Activated CD8-positive, alpha-beta T cell treated with anti-CD3 and anti-CD28 coated beads for 36 hours (primary cell): ENCODE results near the gene TCF7L2. TPM values are rescaled to one million over a fixed set of nuclear protein-coding genes. Genes with fewer than 3 reads are reported as not detected.

Experiments
- ATAC-seq: fragments of 200-7000 bp; cut with Tn5 transposase; one replicate; pipeline ENCODE4 v1.10.0; 2021; ENCODE audit warnings: mild to moderate bottlenecking, moderate library complexity
- CTCF ChIA-PET: fragments of 350-600 bp; sonication (Branson Sonifier 250); formaldehyde crosslinking; loops from one replicate; lab custom pipeline; 2021; ENCODE audit warnings: antibody characterized with exemption; lab: Charles Lee
- POLR2A ChIA-PET: fragments of 350-600 bp; sonication (Branson Sonifier 250); formaldehyde crosslinking; loops from one replicate; lab custom pipeline; 2021; ENCODE audit warnings: antibody characterized with exemption; lab: Charles Lee
- DNase-seq: peaks from one replicate; pipeline ENCODE4 v3.0.0-alpha.2; 2020
- H3K27ac Mint-ChIP-seq: one replicate; pipeline ENCODE4 v1.8.0; 2021; ENCODE audit warnings: mild to moderate bottlenecking, mixed read lengths
- H3K27me3 Mint-ChIP-seq: one replicate; pipeline ENCODE4 v1.8.0; 2021; ENCODE audit warnings: mixed read lengths
- H3K36me3 Mint-ChIP-seq: one replicate; pipeline ENCODE4 v1.8.0; 2021; ENCODE audit warnings: low read depth, mixed read lengths
- H3K4me1 Mint-ChIP-seq: one replicate; pipeline ENCODE4 v1.8.0; 2021; ENCODE audit warnings: low read depth, mixed read lengths
- H3K4me3 Mint-ChIP-seq: one replicate; pipeline ENCODE4 v1.8.0; 2021; ENCODE audit warnings: mild to moderate bottlenecking, moderate library complexity, mixed read lengths
- H3K9me3 Mint-ChIP-seq: one replicate; pipeline ENCODE4 v1.8.0; 2021; ENCODE audit warnings: mixed read lengths
- CTCF ChIP-seq: fragments of 200-600 bp; IDR thresholded peaks from one replicate; pipeline ENCODE4 v1.8.0; 2022; ENCODE audit warnings: antibody characterized with exemption, mild to moderate bottlenecking
- intact Hi-C: fragments of 100-400 bp; cut with micrococcal nuclease; formaldehyde crosslinking; loops from one replicate; pipeline ENCODE4 v1.10.0; 2022
- total RNA-seq, 2 experiments: library from RNA; stranded (reverse); gene quantifications; one replicate each; pipeline ENCODE4 v1.2.3, GENCODE V29; 2021

The TCF7L2 gene
- total RNA-seq, 2 experiments from 2014 or later = 1.5 to 1.6 TPM

- Mint-ChIP-seq H3K9me3 (no peaks in the 10 kb centered on the region), H3K4me3 (no peak overlapping the region), H3K4me1 (peaks cover 2% of the 10 kb centered on the region), H3K36me3 (no peaks in the 10 kb centered on the region), H3K27me3 (peaks cover 37% of the 10 kb centered on the region), H3K27ac (no peak overlapping the region)
- ATAC-seq (no peak), DNase-seq (no peak)
- intact Hi-C loops = no loop called here
- TF ChIP-seq CTCF = no peak
- POLR2A ChIA-PET = no interaction called here
- CTCF ChIA-PET = no interaction called here
Measured at GRCh38 chr10:113000876-113001598, 51.0 kb downstream of the TCF7L2 start.

GRCh38 chr10:113001599-113002448 lies 51.8 kb downstream of the TCF7L2 start:
- Mint-ChIP-seq H3K27ac (no peak overlapping the region), H3K27me3 (peaks cover 41% of the 10 kb centered on the region), H3K36me3 (no peaks in the 10 kb centered on the region), H3K9me3 (no peaks in the 10 kb centered on the region), H3K4me3 (no peak overlapping the region), H3K4me1 (peaks cover 9% of the 10 kb centered on the region)
- ChIA-PET POLR2A (no interaction called here), CTCF (no interaction called here)
- DNase-seq (no peak), ATAC-seq (no peak)
- TF ChIP-seq CTCF = no peak
- intact Hi-C loops = no loop called here

- no peak for ATAC-seq
- Mint-ChIP-seq H3K27me3 (peaks cover 43% of the 10 kb centered on the region), H3K27ac (no peak overlapping the region), H3K4me1 (peaks cover 15% of the 10 kb centered on the region), H3K4me3 (no peak overlapping the region), H3K36me3 (no peaks in the 10 kb centered on the region), H3K9me3 (no peaks in the 10 kb centered on the region)
- ChIA-PET POLR2A (interaction anchor here (1.0 kb wide), 1 partner anchor 15 kb away, joined by 3 read pairs; no protein-coding TSS in a partner anchor), CTCF (no interaction called here)
- no peak for DNase-seq
- intact Hi-C loops = no loop called here
- no peak for TF ChIP-seq CTCF
Measured at GRCh38 chr10:113002449-113002777, 52.4 kb downstream of the TCF7L2 start.

DNA sequence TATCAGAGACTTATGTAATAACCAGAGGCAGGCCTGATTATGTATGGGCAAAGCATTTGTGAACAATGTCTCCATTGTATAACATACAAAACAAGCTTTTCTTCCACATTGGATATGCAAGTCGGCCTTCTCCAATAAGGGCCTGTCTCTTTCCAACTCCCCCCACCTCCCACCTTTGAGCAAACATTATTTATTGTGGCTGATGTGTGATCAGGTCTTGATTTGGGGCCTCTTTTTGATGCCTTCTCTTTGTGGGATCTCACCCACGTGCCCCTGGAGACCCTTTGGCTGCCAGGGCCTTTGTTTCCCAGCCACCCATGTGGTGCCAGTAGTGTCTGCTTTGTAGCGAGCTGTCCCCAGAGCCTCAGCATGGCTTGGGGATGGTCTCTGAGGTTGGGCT lies 53.0 kb downstream of the TCF7L2 start:
- Mint-ChIP-seq H3K27me3 (peaks cover 43% of the 10 kb centered on the region), H3K4me1 (peaks cover 21% of the 10 kb centered on the region), H3K4me3 (no peak overlapping the region), H3K27ac (no peak overlapping the region), H3K9me3 (no peaks in the 10 kb centered on the region), H3K36me3 (no peaks in the 10 kb centered on the region)
- ChIA-PET POLR2A (interaction anchor here (1.0 kb wide), 1 partner anchor 16 kb away, joined by 3 read pairs; no protein-coding TSS in a partner anchor), CTCF (no interaction called here)
- ATAC-seq = no peak
- no peak for DNase-seq
- intact Hi-C loops = no loop called here
- no peak for TF ChIP-seq CTCF

DNA sequence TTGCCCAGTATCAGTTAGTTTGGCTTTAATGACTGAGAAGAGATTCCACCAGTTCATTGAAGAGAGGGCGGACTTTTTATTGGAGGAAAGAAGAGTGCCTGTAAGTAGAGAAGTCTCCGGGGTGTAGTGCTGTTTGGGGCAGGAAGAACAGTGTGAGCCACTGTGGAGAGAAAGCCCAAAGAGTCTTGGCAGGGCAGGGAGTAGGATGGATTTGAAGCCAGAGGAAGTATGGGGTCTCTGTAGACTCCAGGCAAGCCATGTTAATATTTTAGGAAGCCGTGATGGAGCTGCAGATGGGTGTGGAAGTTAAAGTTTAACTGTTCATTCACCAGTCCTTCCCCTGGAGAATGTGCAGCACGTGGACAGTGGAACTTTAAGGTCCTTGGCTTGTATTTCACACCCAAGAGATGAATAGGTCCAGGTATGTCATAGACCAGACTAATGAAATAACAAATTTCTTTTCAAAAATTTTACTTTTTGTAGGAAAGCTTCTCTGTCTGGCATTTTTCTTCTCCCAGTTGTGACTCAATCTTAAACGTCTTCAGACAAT lies 54.1 kb downstream of the TCF7L2 start:
- DNase-seq (no peak), ATAC-seq (no peak)
- H3K4me1 Mint-ChIP-seq = peaks cover 27% of the 10 kb centered on the region
- H3K27me3 Mint-ChIP-seq = peaks cover 45% of the 10 kb centered on the region
- H3K4me3 Mint-ChIP-seq = no peak overlapping the region
- H3K9me3 Mint-ChIP-seq = no peaks in the 10 kb centered on the region
- intact Hi-C loops = no loop called here
- TF ChIP-seq CTCF = no peak
- no peaks in the 10 kb centered on the region for H3K36me3 Mint-ChIP-seq
- no peak overlapping the region for H3K27ac Mint-ChIP-seq
- POLR2A ChIA-PET = no interaction called here
- CTCF ChIA-PET = no interaction called here
